NCI-H460 (cell line): ENCODE measurements around the gene CISD3. TPM values are rescaled to one million over a fixed set of nuclear protein-coding genes. Genes with fewer than 3 reads are reported as not detected.

Experiments used
- DNase-seq: peaks from one replicate; pipeline ENCODE4 v3.0.0-alpha.2; 2016; ENCODE audit warnings: low read depth; ENCODE audit errors: extremely low read depth
- polyA plus RNA-seq: library from polyadenylated mRNA; depleted of rRNA; stranded (reverse); fragments of >200 nt; gene quantifications from 2 replicates; pipeline ENCODE4 v1.2.3, GENCODE V29; 2014; cell fraction: nucleus; rRNA removed
- total RNA-seq: library from RNA; depleted of rRNA; stranded (reverse); fragments of >200 nt; shearing (Covaris generic); gene quantifications from 2 replicates; pipeline ENCODE4 v1.2.3, GENCODE V29; 2014; rRNA removed

Gene CISD3, protein sequence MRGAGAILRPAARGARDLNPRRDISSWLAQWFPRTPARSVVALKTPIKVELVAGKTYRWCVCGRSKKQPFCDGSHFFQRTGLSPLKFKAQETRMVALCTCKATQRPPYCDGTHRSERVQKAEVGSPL
- total RNA-seq = 8.0 and 11.2 TPM in 2 replicates
- polyA plus RNA-seq = 7.7 and 8.2 TPM in 2 replicates

DNA sequence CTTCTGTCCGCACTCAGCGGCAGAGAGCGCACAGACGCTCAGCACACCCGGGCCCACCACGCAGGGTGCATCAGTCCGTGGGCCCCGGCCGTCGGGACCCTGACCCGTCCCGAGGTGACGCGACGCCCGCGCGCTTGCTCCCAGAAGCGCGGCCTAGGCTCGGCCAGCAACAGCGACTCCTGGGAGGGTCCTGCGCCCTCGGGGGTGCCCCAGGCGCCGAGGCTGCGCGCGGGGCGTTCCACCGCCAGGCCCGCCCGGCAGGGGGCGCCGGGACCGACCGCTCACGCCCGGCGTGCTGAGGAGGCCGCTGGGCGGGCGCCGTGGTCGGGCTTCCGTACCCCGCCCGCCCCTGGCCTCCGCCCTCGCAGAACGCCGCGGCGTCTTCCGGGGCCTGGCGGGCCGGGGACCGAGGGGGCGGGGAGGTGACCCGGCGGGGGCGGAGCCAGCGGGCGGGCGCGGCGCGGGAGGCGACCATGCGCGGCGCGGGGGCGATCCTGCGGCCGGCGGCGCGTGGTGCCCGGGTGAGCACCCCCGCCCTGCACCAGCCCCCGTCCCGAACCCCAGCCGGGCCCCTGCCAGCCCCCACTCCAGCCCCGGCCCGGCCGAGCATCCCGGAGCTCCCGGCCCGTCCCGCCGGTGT lies at the start of gene CISD3:
Gene CISD3, plus strand, starts transcription at position 456 of the 640 bp plus-strand sequence. Its CDS starts 18 bp downstream, at position 474.
- DNase-seq = peak; percentile 85

DNA sequence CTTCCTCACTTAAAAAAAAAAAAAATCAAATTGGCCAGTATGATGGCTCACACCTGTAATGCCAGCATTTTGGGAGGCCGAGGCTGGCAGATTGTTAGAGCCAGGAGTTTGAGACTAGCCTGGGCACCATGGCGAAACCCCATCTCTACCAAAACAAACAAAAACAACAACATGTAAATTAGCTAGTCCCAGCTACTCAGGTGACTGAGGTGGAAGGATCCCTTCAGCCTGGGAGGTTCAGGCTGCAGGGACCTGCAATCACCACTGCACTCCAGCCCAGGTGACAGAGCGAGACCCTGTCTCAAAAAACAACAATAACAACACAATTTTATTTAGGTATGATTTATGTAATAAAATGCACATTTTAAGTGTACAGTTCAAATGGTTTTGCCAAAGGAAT lies 49.0 kb upstream of the CISD3 start:
- DNase-seq = no peak

DNA sequence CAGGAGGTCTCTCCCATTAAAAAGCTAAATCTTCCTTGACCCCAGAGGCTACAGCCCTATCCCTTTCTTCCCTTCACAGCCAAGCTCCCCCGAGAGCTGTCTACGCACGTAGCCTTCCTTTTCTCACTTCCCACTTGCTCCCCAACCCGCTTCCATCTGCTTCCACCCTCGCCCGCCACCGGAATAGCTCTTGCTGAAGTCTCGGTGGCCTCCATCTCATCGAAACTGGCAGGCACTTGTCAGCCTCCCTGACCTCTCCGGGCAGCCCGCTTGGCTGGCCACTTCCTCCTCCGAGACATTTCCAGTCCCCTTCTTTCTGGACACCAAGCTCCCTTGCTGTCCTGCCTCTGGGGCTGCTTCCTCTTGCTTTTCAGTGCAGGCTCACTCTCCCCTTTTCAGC lies 44.6 kb upstream of the CISD3 start:
- DNase-seq = no peak

DNA sequence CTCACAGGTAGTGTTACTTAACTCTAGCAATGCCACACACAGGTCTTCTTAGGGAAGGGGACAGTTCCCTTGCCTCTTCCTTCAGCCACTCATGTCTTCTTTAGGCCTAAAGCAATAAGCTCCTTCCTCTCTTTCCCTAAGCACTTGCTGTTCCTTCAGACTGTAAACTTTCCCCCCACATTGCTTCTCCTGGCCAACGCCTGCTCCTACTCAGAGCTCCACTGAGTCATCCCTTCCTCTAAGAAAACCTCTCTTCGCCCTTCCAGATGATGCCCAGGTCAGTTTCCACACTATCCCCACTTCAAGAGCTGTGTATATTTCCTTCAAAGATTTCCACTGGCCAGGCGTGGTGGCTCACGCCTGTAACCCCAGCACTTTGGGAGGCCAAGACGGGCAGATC lies 42.9 kb upstream of the CISD3 start:
- no peak for DNase-seq

DNA sequence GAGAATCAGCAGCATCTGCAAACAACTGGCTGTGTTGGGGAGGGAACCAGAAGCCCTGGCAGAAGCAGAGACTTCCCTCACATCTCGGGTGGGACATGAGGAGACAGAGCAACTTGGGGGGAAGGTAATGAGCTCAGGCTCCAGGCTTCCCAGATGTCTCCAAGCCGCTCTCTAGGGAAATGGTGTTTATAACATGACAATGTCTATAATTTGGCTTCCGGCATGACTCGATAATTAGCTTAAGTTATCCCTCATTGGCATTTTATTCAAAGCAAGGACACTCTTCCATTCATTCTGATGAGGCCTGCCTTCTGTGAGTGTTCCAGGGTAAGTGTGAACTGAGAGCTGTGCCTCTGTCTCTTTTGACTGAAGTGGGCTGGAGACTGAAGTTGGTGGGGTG lies 39.8 kb upstream of the CISD3 start:
- no peak for DNase-seq

DNA sequence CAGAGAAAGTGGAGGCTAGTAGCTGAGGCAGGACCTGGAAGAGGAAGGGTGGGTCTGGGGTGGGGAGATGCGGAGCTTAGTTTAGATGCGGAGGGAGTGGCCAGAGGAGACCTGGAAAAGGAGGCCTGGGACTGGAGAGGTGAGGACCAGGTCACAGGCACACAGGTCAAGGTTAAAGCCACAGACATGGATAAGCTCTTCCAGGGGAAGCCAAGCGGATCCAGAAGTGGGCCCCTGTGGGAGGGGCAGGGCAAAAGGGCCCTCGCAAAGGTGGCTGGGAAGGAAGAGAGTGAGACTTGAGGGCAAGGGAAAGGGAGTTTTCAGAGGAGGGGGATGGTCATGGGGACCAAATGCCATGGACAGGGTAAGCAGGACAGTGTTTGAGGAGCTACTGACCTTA lies 39.0 kb upstream of the CISD3 start:
- DNase-seq = no peak

DNA sequence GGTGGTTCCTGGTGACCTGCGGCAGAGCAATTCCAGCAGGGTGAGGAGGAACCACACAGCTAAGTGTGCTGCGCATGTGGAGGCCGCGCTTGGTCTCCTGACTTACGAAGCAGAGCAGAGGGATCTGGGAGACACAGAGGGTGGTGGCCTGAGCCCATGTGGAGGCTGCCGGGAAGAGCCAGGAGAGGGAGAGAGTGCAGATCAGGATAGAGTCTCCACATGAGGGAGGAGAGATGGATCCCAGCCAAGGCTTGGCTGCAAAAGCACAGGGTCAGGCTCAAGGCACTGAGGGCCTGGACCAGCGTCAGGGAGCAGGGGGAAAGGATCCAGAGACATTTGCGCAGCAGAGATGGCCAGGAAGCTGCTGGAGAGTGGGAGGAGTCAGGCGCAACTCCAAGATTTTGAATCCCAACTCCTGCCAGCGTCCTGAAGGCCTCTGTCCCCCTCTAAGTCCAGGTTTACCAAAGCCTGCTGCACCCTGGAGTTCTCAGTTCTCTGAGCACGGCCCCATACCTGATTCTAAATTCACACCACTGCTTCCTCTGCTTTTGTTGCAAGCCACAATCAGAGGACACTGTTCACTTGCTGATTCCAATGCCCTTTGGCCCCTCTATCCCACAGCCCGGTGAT lies 36.3 kb upstream of the CISD3 start:
- no peak for DNase-seq

DNA sequence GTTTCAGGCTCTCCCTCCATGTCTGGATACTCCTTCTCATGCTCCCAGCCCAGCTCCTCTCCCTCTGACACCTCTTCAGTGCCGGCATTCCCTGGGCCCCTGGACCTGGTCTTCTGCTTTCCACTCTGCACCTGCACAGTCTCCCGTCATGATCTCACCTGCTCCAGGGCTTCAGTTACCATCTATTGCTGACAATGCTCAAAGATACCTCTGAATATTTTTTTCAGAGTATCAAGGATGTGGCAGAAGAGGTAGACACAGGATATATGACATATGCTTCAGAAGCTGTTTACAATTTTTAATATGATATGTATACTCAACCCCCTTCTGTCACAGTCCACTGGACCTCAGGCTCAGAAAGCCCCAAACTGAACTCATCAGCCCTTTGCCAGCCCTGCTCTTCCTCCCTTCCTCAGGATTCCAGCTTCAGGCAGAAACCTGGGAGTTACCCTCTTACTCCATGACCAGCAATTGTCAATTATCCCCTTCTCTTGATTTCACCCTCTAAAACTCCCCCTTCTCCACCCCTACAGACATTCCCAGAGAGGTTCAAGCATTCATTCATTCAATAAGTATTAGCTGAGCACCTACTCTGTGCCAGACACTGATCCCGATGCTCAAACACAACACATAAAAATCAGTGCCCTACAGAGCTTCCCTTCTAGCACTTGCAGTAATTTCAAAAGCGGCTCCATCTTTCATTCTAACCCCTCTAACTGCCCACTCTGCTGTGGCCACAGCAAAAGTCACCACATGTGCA lies 32.9 kb upstream of the CISD3 start:
- no peak for DNase-seq

DNA sequence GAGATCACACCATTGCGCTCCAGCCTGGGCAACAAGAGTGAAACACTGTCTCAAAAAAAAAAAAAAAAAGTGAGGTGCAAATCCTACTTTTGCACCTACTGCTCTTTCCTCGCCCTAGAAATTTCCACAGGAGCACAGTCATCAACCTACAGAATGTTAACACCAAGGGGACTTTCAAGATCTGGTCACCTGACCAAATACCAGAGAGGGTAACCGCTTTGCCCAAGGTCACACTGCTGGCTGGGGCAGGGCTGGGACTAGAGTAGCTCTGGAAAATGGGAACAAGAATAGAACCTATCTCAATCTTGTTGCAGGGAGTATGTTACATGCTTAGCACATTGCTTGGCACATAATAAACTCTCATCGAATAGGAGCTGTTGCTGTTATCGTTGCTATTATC lies 31.4 kb upstream of the CISD3 start:
- no peak for DNase-seq

DNA sequence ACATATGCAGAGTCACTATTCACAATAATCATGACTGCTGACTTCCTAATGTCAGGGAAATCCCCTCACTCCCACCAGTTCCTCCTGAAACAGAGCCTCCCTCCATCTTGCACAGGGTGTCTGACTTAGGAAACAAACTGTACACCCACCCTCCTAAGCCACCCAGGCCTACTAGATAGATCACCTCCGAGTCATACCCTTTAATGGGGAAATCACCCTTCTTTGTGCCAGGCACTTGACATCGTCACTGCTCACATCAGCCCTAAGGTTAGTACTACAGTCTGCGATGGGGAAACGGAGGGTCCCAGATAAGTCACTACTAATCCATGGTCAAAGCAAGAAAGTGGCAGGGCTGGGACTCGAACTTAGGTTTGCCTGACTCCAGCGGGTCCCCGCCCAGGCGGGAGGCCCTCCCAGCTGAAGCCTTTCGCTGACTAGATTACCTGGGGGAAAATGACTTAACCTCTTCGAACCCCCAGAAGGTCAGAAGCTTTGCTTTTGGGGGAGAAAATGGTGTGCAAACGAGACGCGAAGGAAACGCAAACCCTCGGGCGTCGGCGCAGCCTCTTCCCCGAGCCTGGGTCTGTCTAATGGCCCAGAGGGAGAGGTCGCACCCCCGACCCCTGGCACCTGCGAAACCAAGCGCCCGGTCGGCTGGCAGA lies 28.5 kb upstream of the CISD3 start:
- DNase-seq = no peak

DNA sequence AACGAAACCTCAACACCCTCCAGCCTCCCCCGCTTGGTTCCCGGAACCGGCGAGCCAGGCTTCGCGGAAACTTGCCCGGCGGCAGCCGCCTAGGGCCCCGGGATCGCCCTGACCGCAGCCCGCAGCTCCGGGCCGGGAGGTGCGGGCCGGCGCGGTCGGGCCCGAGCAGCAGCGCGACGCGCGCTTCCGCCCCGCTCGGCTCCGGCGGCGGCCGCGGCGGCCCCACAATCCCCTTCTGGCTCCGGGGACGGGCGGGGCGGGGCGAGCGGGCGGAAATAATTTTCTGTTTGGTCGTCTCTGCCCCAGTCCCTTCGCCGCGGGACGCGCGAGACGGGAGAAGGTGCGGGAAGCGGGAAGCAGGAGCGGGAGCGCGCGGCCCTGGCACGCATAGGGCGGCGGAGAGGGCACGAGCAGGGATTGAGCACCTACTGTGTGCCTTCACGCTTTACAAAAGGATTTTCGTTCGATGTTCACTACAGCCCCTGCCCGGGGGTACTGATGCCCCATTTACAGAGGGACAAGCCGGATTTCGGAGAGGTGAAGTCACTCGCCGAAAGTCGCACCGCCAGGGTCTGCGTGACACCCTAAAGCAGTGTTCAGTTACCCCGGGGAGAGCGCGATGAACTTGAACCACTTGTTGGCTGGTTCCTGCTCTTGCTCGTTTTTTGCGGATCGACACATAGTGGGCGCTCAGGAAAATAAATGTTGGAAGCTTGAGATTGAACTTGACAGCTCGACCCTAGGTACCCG lies 27.8 kb upstream of the CISD3 start:
- peak; percentile 83 for DNase-seq

DNA sequence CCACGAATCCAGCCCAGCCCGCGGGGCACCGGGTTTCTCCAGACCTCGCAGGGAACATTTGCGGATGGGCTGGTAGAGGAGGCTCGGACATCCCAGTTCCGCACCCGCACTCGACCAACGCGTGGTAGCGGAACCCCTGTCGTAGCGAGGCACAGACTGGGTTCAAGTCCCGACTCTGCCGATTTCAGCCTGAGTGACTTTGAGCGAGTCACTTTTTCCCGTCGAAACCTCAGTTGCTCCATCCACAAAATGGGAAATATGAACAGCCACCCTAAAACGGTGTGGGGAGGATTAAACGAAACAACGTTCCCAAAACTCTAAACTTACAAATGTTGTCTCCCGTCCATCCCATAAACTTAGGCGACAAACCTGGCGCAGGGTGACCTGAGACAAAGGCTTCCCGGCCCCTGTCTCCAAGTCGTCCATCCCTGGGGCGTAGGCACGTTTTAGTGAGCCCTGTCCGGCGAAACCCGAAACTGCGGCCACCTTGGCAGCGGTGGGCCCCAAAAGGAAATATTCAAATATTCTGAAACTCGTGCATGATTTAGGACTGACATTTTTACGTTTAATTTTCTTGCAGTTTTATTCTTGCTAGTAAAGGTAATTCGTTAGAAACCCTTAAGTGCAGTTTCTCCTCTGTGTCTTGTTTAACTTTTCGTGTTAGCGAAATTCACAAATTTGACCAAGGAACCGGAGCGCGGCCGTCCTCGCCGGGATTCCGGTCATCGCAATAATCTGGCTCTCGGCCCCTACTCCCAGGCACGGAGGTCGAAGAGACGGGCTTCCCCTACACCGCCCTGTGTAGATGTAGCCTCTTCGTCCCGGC lies 27.0 kb upstream of the CISD3 start:
- no peak for DNase-seq

DNA sequence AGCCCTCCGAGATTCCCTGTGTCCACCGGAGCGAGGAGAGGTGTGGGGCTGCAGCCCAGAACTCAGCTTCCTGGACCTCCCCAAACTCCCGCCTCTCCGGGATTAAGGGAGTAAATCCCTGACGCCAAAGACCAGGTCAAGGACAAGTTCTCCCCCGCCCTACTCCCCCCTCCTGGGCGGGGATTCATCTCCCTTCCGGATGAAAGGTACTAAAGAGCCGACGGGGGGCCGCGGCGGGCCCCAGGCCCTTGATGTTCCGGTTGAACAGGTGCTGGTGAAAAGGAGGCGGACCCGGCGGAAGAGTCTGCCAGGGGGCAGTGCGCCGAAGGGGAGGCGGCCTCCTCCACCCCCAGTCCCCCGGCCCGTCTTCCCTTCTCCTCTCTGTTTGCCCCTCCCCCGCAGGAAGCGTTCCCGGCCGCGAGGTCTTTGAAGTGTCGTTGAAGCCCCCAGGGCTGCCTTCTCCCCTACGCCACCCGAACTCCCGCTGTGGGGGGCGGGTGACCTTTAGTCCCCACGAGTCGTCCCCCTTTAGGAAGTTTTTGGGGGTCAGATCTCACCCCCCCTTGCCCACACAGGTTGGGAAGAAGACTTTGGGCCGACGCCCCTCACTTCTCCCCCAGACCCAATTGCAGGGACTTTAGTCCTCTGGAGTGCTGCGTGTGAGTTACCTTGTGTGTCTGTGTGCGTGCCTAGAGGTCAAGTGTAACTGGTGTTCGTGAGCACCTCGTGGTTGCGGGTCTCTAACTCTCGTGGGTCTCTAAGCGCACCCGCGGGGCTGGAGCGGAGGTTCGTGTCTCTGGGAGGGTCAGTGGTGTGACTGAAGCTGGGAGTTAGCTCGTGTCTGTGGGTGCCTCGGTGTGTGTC lies 26.2 kb upstream of the CISD3 start:
- no peak for DNase-seq

DNA sequence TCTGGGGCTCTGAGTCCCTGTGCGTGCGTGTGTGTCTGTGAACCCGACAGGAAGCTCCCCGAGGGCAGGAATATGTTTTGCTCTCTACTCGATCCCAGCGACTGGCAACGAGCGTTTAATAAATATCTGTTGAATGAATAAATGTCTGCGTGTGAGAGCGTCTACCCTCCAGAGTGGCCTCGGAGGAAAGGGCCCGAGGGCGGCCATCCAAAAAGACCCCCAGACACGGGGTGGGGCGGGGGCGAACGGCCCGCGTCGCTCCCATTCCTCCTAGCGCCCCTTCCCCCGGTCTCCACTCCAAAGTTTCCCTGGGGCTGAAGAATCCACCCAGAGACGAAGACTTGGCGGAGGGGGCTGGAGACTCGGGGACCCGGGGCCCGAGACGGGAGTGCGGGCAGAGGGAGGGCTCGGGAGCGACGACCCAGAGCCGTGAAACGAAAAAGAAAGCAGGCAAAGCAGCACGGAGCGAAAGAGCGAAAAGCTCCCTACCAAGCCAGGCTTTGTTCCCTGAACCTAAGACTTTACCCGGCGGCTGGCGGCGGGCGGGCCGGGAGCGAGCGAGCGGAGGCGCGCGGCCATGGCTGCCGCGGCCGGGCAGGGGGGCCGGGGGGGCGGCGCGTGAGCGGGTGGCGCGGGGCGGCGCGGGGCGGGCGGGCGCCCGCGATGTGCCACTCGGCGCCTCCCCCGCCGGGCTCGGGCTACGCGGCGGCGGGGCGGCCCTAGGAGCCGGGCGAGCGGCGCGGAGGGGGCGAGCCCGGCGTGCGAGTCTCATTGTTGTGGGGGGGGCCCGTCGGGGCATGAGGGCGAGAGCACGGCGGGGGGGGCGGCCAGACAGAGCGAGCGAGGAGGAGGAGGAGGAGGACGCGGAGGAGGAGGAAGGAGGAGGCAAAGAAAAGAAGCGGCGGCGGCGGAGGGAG lies 25.3 kb upstream of the CISD3 start, which contains the start of gene MLLT6:
Gene MLLT6, plus strand, starts transcription at position 668 of the 917 bp plus-strand sequence. CDS start 360 bp downstream, outside the sequence.
- peak; percentile 63 for DNase-seq

DNA sequence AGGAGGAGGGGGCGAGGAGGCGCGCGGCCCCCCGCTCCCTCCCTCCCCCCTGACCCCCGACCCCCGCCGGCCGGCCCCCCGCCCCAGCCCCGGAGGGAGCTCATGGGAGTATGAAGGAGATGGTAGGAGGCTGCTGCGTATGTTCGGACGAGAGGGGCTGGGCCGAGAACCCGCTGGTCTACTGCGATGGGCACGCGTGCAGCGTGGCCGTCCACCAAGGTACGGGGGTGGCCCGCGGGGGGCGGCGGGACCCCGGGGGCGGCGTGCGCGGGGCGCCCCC lies 24.7 kb upstream of the CISD3 start:
- no peak for DNase-seq

DNA sequence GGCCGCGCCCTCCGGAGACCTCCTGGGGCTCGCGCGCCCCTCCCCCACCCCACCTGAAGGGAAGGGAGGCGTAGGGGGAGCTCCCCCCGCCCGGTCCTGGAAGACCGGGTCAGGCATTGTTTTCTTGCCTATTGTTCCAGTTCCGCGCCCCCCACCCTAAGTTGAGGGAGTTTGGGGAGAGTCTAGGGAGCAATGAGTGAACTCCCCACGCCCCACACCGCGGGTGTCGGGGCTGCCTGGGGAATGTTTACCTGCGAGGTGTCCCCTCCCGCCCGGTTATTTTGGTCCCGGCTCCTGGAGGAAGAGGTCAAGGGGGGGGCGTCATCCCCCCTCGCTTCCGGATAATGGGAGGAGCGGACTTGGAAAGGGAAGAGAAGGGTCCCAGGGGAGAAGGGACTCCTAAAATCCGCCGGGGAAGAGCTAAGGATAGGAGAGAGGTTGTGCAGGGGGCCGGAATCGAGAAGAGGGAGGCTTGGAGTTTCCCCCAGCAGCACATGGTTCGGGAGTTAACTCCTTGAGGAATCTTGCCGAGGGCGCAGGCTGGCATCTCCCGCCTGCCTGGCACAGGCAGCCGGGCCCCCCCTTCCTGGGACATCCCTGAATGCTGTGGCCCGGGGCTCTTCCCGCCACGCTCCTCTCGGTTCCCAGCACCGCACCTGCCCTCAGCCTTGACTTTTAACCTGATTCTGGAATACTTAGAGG lies 24.2 kb upstream of the CISD3 start:
- DNase-seq = no peak
